ENCODE data around the gene PSMB10. TPM values are rescaled to one million over a fixed set of nuclear protein-coding genes. Genes with fewer than 3 reads are reported as not detected.

The PSMB10 gene
- total and polyA plus RNA-seq, 2 of the 8 experiments (the other 6 are each of a cell fraction or from before 2014, with no cell fraction given): 32.1 to 61.9 TPM

- Histone ChIP-seq H3K9me3 (ENCODE audit: insufficient read depth in 2 of 2, low read depth in 1 of 2, low read length in 1 of 2) (no peaks in the 10 kb centered on the region), H3K14ac (ENCODE audit: insufficient read length) (no peak overlapping the region), H2BK120ac (replicated peaks; ENCODE audit: low read depth, low read length) (no peak overlapping the region), H3K9ac (replicated peaks in 1 of 4; ENCODE audit: extremely low read depth in 1 of 4, low read depth in 3 of 4, low read length in 3 of 4) (no peak overlapping the region), H3K4me1 (replicated peaks in 1 of 4; ENCODE audit: control insufficient read depth in 3 of 4, insufficient read depth in 4 of 4, low read length in 3 of 4) (peaks cover 0 to 8% (median 4%) of the 10 kb centered on the region in 4 experiments; a peak in 5 of 7 replicates), H3K56ac (replicated peaks; ENCODE audit: insufficient read length, low read depth, low read length) (no peak overlapping the region), H3K4me3 (ENCODE audit: extremely low read depth in 1 of 4, insufficient read depth in 2 of 4, low read depth in 3 of 4, low read length in 4 of 4) (no peak overlapping the region), H2BK5ac (ENCODE audit: low read depth, low read length) (no peak overlapping the region), H4K8ac (ENCODE audit: extremely low read depth, insufficient read depth, low read length) (no peak overlapping the region), H3K27me3 (replicated peaks in 1 of 4; ENCODE audit: control insufficient read depth in 3 of 4, extremely low read depth in 1 of 4, insufficient read depth in 3 of 4, low read length in 3 of 4) (no peaks in the 10 kb centered on the region), H2BK20ac (ENCODE audit: low read length) (no peak overlapping the region), H3K4ac (replicated peaks; ENCODE audit: insufficient read length, low read depth, low read length) (no peak overlapping the region), H4K5ac (ENCODE audit: insufficient read length, low read depth, low read length) (no peak overlapping the region), H3K18ac (ENCODE audit: extremely low read depth, low read length) (no peak overlapping the region), H3K79me2 (ENCODE audit: control insufficient read depth in 1 of 2, insufficient read depth in 2 of 2, low read length in 2 of 2) (no peaks in the 10 kb centered on the region), H3K79me1 (ENCODE audit: low read depth, low read length) (no peaks in the 10 kb centered on the region), H2BK15ac (ENCODE audit: low read length) (0 out of 2 replicates have a peak overlapping the region, but pooled peaks have one; percentile 46), H4K20me1 (replicated peaks in 1 of 2; ENCODE audit: control insufficient read depth in 1 of 2, insufficient read depth in 2 of 2, low read length in 2 of 2) (peaks cover 13 to 21% of the 10 kb centered on the region in 2 experiments), H3K23me2 (ENCODE audit: low read depth, low read length) (no peaks in the 10 kb centered on the region), H3K4me2 (ENCODE audit: insufficient read depth in 1 of 2, low read depth in 2 of 2, low read length in 2 of 2) (no peak overlapping the region), H3K36me3 (ENCODE audit: control insufficient read depth in 2 of 4, insufficient read depth in 4 of 4, low read length in 3 of 4) (no peaks in the 10 kb centered on the region; a peak in 2 of 8 replicates), H2BK12ac (ENCODE audit: low read depth, low read length) (no peak overlapping the region), H2AK5ac (ENCODE audit: low read depth, low read length) (no peak overlapping the region), H3K27ac (ENCODE audit: low read depth, low read length) (0 out of 2 replicates have a peak overlapping the region, but pooled peaks have one; percentile 21), H2AFZ (ENCODE audit: low read length) (no peak overlapping the region), H3K23ac (ENCODE audit: insufficient read length) (no peak overlapping the region), H4K91ac (replicated peaks; ENCODE audit: insufficient read length, low read length) (no peak overlapping the region)
- FAIRE-seq: no peak
- no peak for DNase-seq (ENCODE audit: low read depth in 1 of 2, low spot score in 2 of 2)
- no peak for TF ChIP-seq JUN (IDR thresholded peaks at IDR 0.05; ENCODE audit: low read depth, low read length)
- no peak for TF ChIP-seq SIN3A (conservative IDR thresholded peaks at IDR 0.05 in 1 of 2, IDR thresholded peaks at IDR 0.05 in 1 of 2; ENCODE audit: low read depth in 1 of 2, low read length in 2 of 2)
- no peak for TF ChIP-seq RXRA (IDR thresholded peaks at IDR 0.05; ENCODE audit: insufficient read depth, low read depth, low read length)
- TF ChIP-seq POU5F1 (IDR thresholded peaks at IDR 0.05; ENCODE audit: low read depth, low read length): no peak
- ChIA-PET POLR2A (ENCODE audit: partially characterized antibody) (interaction anchor here (1.0 to 4.6 kb wide), 5 partner anchors 9 to 39 kb away, joined by 3 to 26 read pairs (median 4); partner anchors contain the start of genes CTRL, NRN1L and PSMB10), CTCF (ENCODE audit: partially characterized antibody) (interaction anchor here (0.7 to 27.1 kb wide), 8 partner anchors 10 to 439 kb away, joined by 3 to 623 read pairs (median 7); partner anchors contain the start of genes CTRL, EDC4, NRN1L and PSKH1)
- 93% methylated on average over 10 of the region's 10 CpGs; no CpG with 5 or more reads in 1 of the 2 experiments for WGBS, 2 experiments (ENCODE audit: extremely low coverage in 1 of 2, insufficient coverage in 1 of 2, insufficient read length in 1 of 2, insufficient replicate concordance in 2 of 2, low coverage in 1 of 2, low lambda C conversion rate in 2 of 2, missing lambda C conversion rate in 1 of 2)
Observed at GRCh38 chr16:67923414-67924116, 13.1 kb downstream of the PSMB10 start.

Data from H1 (cell line).